AG09319 (cell line): ENCODE measurements around the gene CCDC30.
A peak's percentile ranks its signal among the peaks of the same experiment; 100 is the strongest.
"Not testable (repeated sequence)": the region's sequence is repeated elsewhere in the genome, so short reads cannot be mapped to it uniquely, and the experiment has no call there.

ENCODE experiments used
- DNase-seq: peaks from one replicate; pipeline ENCODE4 v3.0.0-alpha.2; 2010; ENCODE audit warnings: low read depth; ENCODE audit errors: extremely low read depth
- TF ChIP-seq, protein P1 (sequence below): IDR thresholded peaks from 2 replicates; pipeline ENCODE4 v1.5.1; 2011; ENCODE audit warnings: low read depth, mild to moderate bottlenecking, inconsistent platforms, low read length, moderate library complexity

Gene CCDC30

GRCh38 chr1:42674682-42675081 is 211.6 kb downstream of the CCDC30 start:
- TF ChIP-seq, protein P1, sequence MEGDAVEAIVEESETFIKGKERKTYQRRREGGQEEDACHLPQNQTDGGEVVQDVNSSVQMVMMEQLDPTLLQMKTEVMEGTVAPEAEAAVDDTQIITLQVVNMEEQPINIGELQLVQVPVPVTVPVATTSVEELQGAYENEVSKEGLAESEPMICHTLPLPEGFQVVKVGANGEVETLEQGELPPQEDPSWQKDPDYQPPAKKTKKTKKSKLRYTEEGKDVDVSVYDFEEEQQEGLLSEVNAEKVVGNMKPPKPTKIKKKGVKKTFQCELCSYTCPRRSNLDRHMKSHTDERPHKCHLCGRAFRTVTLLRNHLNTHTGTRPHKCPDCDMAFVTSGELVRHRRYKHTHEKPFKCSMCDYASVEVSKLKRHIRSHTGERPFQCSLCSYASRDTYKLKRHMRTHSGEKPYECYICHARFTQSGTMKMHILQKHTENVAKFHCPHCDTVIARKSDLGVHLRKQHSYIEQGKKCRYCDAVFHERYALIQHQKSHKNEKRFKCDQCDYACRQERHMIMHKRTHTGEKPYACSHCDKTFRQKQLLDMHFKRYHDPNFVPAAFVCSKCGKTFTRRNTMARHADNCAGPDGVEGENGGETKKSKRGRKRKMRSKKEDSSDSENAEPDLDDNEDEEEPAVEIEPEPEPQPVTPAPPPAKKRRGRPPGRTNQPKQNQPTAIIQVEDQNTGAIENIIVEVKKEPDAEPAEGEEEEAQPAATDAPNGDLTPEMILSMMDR: no peak
- no peak for DNase-seq

GRCh38 chr1:42675467-42675866 is 212.4 kb downstream of the CCDC30 start:
- DNase-seq: no peak
- TF ChIP-seq, protein P1: no peak

GRCh38 chr1:42676534-42677087 is 213.5 kb downstream of the CCDC30 start:
- TF ChIP-seq, protein P1: no peak
- DNase-seq: no peak

DNA sequence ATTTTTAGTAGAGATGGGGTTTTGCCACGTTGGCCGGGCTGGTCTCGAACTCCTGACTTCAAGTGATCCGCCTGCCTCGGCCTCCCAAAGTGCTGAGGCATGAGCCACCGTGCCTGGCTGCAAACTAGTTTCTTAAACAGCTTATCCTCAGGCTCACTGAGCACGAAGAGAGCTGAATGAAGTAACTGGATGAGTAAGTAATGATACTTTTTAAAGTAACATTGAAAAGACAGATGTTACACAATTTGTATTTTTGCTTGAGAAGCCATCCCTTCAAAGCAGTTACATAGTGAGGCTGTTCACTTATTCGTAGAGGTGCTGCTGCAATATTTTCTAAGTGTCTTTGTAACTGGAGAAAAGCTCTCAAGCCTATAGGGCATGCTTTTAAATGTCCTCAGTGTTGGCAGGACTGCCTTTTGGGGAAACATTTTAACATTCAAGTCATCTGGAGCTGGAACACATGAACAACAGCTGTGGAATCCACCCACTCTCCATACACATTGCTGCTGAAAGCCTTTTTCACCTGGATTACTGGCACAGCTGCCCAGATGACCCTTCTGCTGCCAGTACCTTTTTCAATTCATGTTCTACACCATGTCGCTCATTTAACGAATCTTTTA is 216.4 kb downstream of the CCDC30 start:
- no peak for DNase-seq
- TF ChIP-seq, protein P1: no peak

GRCh38 chr1:42680055-42680454 is 217.0 kb downstream of the CCDC30 start:
- no peak for DNase-seq
- TF ChIP-seq, protein P1: no peak

GRCh38 chr1:42680921-42681683 is 218.0 kb downstream of the CCDC30 start:
- TF ChIP-seq, protein P1: no peak
- DNase-seq: no peak

- TF ChIP-seq, protein P1: no peak
- DNase-seq: peak; percentile 98
These were observed 218.8 kb downstream of the CCDC30 start, which contains the start of gene YBX1 for GRCh38 chr1:42681741-42682483. YBX1 (plus strand) TSS chr1:42682418; CDS start chr1:42682566, 148 bp downstream.

GRCh38 chr1:42682484-42682738 is 219.3 kb downstream of the CCDC30 start:
- not testable (repeated sequence) for DNase-seq
